ENCODE results near the gene PDE6B. TPM values are rescaled to one million over a fixed set of nuclear protein-coding genes. Genes with fewer than 3 reads are reported as not detected.

Gene PDE6B
- total and polyA plus RNA-seq, 4 donors = 2.7 to 24.6 (median 12.0) TPM

DNA sequence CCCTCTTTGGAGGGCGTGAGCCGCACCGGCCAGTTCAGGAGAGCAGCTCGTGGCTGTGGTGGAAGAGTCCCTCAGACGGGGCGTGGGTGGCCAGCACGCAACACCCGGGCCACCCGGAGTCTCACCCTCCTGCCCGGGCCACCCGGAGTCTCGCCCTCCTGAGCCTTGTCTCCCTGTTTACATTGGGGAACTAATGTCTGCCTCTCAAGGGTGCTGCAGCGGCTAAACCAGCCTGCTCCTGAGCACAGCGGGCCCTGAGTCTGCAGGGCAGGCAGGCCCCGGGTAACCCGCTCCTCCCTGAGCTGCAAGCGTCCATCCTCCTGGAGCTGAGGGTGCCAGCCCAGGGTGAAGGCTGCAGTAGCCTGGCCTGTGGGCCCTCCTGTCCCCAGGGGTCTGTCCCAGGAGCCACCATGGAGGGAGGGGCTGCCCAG is 3.0 kb downstream of the PDE6B start:
- Histone ChIP-seq H3K4me3 (no peak overlapping the region), H3K9me3 (ENCODE audit: control insufficient read depth in 4 of 4, insufficient read depth in 3 of 4, low read length in 3 of 4) (peaks cover 0 to 14% (median 3%) of the 10 kb centered on the region in 4 donors), H3K27me3 (ENCODE audit: control insufficient read depth in 3 of 3, insufficient read depth in 3 of 3, low read length in 2 of 3) (peaks cover 0 to 3% (median 0%) of the 10 kb centered on the region in 3 donors), H3K36me3 (ENCODE audit: control insufficient read depth in 4 of 4, insufficient read depth in 4 of 4, low read length in 4 of 4) (no peaks in the 10 kb centered on the region), H3K9ac (ENCODE audit: insufficient read depth in 1 of 2, low read length in 2 of 2) (no peak overlapping the region), H3K27ac (ENCODE audit: low read depth in 1 of 2, low read length in 1 of 2) (no peak overlapping the region), H3K4me1 (ENCODE audit: control insufficient read depth in 5 of 5, insufficient read depth in 5 of 5, low read length in 5 of 5) (no peaks in the 10 kb centered on the region)
- DNase-seq = no peak
- 75 to 89% methylated on average over 17 of the region's 17 CpGs for WGBS, 2 donors
- TF ChIP-seq, protein P1, sequence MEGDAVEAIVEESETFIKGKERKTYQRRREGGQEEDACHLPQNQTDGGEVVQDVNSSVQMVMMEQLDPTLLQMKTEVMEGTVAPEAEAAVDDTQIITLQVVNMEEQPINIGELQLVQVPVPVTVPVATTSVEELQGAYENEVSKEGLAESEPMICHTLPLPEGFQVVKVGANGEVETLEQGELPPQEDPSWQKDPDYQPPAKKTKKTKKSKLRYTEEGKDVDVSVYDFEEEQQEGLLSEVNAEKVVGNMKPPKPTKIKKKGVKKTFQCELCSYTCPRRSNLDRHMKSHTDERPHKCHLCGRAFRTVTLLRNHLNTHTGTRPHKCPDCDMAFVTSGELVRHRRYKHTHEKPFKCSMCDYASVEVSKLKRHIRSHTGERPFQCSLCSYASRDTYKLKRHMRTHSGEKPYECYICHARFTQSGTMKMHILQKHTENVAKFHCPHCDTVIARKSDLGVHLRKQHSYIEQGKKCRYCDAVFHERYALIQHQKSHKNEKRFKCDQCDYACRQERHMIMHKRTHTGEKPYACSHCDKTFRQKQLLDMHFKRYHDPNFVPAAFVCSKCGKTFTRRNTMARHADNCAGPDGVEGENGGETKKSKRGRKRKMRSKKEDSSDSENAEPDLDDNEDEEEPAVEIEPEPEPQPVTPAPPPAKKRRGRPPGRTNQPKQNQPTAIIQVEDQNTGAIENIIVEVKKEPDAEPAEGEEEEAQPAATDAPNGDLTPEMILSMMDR (IDR thresholded peaks at IDR 0.05; ENCODE audit: control extremely low read depth, extremely low read depth) = no peak
- ATAC-seq (ENCODE audit: insufficient read depth, low FRiP score) = no peak

GRCh38 chr4:628821-629635 is 3.7 kb downstream of the PDE6B start:
- Histone ChIP-seq H3K9me3 (ENCODE audit: control insufficient read depth in 4 of 4, insufficient read depth in 3 of 4, low read length in 3 of 4) (peaks cover 0 to 14% (median 3%) of the 10 kb centered on the region in 4 donors), H3K27me3 (ENCODE audit: control insufficient read depth in 3 of 3, insufficient read depth in 3 of 3, low read length in 2 of 3) (peaks cover 0 to 3% (median 0%) of the 10 kb centered on the region in 3 donors), H3K9ac (ENCODE audit: insufficient read depth in 1 of 2, low read length in 2 of 2) (no peak overlapping the region), H3K4me1 (ENCODE audit: control insufficient read depth in 5 of 5, insufficient read depth in 5 of 5, low read length in 5 of 5) (no peaks in the 10 kb centered on the region), H3K36me3 (ENCODE audit: control insufficient read depth in 4 of 4, insufficient read depth in 4 of 4, low read length in 4 of 4) (no peaks in the 10 kb centered on the region), H3K4me3 (no peak overlapping the region), H3K27ac (ENCODE audit: low read depth in 1 of 2, low read length in 1 of 2) (no peak overlapping the region)
- TF ChIP-seq, protein P1 (IDR thresholded peaks at IDR 0.05; ENCODE audit: control extremely low read depth, extremely low read depth) = no peak
- 84 to 89% methylated on average over 27 of the region's 27 CpGs for WGBS, 2 donors
- ATAC-seq (ENCODE audit: insufficient read depth, low FRiP score) (no peak), DNase-seq (no peak)

DNA sequence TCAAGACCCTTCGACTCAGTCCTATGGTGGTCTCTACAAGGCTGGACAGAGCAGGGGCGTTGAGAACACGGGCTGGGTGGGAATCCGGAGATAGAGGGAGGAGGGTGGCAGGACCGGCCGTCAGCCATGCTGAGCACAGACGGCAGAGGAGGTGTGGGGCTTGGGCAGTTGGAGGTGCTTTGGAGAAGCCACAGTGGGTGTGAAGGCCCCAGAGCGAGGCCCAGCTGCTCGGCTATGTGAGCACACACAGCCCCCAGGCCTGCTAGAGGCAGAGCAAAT is 4.2 kb downstream of the PDE6B start:
- ATAC-seq (ENCODE audit: insufficient read depth, low FRiP score) (no peak), DNase-seq (no peak)
- Histone ChIP-seq H3K4me1 (ENCODE audit: control insufficient read depth in 5 of 5, insufficient read depth in 5 of 5, low read length in 5 of 5) (no peaks in the 10 kb centered on the region), H3K36me3 (ENCODE audit: control insufficient read depth in 4 of 4, insufficient read depth in 4 of 4, low read length in 4 of 4) (no peaks in the 10 kb centered on the region), H3K9ac (ENCODE audit: insufficient read depth in 1 of 2, low read length in 2 of 2) (no peak overlapping the region), H3K27me3 (ENCODE audit: control insufficient read depth in 3 of 3, insufficient read depth in 3 of 3, low read length in 2 of 3) (peaks cover 0 to 3% (median 0%) of the 10 kb centered on the region in 3 donors), H3K27ac (ENCODE audit: low read depth in 1 of 2, low read length in 1 of 2) (no peak overlapping the region), H3K4me3 (no peak overlapping the region), H3K9me3 (ENCODE audit: control insufficient read depth in 4 of 4, insufficient read depth in 3 of 4, low read length in 3 of 4) (peaks cover 0 to 14% (median 3%) of the 10 kb centered on the region in 4 donors)
- TF ChIP-seq, protein P1 (IDR thresholded peaks at IDR 0.05; ENCODE audit: control extremely low read depth, extremely low read depth) = no peak
- WGBS, 2 donors = 86 to 89% methylated on average over 9 of the region's 9 CpGs
